ENCODE measurements around the gene ATP8A1.
"Not testable (repeated sequence)": the region's sequence is repeated elsewhere in the genome, so short reads cannot be mapped to it uniquely, and the experiment has no call there.

The ATP8A1 gene

DNA sequence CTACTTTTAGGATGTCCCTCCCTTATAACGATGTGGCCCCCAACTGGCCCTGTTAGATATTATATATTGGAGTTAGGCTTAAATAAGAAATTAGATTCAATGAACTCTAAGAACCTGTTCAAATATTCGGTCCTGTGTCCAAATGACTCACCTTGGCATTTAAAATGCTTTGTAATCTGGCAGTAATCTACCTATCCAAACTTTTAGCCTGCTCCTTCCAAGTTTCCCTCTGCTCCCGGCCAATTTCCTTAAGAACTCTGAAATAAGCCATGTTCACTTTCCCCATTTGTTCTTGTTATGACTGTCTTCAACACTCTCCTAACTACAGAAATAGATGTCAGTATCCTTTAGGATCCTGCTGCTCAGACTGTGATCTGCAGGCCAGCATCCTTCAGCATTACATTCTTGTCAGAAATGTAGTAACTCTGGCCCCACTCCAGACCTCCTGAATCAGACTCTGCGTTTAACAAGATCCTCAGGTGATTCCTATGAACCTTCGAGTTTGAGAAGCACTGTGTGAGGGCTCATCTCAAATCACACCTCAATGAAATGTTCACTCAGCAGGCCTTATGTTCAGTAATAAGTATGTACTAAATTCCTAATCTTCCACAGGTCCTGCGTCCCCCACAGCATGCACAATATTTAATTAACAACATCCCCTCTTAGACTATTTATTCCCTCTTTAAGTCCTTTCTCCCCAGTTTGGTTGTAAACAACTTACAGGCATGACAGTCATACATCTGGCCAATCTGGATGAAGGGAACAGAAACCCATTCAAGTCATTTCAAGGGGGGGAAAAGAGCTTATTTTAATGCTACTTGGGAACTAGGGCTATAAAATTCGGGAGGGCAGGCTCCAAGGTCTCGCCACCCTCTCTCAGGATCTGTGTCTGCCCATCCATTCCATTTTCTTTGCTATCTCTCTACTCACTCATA is 3.0 kb downstream of the ATP8A1 start:
- DNase-seq (ENCODE audit: low read depth), result no peak

DNA sequence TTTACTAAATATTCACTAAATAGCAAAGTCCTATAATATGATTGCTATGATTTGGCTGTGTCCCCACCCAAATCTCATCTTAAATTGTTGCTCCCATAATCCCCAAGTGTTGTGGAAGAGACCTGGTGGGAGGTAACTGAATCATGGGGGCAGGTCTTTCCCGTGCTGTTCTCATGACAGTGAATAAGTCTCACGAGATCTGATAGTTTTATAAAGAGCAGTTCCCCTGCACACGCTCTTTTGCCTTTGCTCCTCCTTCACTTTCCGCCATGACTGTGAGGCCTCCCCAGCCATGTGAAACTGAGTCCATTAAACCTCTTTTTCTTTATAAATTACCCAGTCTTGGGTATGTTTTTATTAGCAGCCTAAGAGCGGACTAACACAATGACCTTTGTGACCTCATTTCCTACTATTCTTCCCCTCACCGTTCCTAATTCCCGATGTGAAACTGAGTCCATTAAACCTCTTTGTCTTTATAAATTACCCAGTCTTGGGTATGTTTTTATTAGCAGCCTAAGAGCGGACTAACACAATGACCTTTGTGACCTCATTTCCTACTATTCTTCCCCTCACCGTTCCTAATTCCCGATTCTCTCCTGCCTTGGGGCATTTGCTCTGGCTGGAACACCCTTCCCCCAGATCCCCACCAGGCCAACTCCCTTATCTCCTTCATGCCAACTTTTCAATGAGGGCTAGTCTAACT is 4.2 kb downstream of the ATP8A1 start:
- not testable (repeated sequence) for H3K4me3 ChIP-seq (ENCODE audit: low read depth, low read length); DNase-seq (ENCODE audit: low read depth)

More for the DNA sequence above, 3.0 kb downstream of the ATP8A1 start:
- no peak overlapping the region for H3K4me3 ChIP-seq (ENCODE audit: low read depth, low read length)

DNA sequence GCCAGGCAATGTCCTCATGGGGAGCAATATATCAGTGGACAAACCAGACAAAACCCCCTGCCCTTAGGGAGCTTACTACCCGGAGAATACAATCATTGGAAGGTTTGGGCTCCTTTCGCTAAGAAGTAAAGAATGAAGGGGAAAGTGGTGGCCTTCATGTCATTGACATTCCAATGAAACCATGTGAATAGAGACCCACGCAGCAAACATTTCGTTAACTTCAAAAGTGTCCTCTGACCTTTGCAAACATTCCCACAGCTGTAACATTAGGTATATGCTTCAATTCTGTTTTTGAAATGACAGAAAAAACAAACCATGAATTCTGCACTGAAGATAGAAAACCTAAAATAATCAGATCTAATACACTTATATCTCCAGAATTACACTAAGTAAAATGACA is 7.0 kb downstream of the ATP8A1 start:
- no peak overlapping the region for H3K4me3 ChIP-seq (ENCODE audit: low read depth, low read length)
- no peak for DNase-seq (ENCODE audit: low read depth)

DNA sequence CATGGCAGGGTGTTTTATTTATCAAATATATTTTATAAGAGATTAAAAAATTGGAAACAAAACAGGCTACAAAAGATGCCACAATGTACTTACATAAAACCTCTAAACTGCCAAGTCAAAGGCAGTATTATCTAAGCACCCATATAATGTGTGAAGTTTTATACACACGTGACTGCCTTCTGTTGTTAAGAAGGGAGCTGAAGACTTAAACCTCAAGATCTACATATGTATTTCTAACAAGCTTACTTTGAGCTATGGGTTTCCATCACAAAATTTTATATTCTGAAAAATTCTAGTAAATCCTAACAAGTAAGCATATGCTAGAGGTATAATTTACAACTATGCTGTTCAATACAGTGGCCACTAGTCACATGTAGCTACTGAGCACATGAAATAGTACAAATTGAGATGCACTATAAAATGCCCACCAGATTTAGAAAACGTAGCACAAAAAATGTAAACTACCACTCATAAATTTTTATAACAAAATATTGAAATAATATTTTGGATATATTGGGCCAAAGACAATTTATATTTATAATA is 9.8 kb downstream of the ATP8A1 start:
- no peak for DNase-seq (ENCODE audit: low read depth)
- H3K4me3 ChIP-seq (ENCODE audit: low read depth, low read length), result no peak overlapping the region

DNA sequence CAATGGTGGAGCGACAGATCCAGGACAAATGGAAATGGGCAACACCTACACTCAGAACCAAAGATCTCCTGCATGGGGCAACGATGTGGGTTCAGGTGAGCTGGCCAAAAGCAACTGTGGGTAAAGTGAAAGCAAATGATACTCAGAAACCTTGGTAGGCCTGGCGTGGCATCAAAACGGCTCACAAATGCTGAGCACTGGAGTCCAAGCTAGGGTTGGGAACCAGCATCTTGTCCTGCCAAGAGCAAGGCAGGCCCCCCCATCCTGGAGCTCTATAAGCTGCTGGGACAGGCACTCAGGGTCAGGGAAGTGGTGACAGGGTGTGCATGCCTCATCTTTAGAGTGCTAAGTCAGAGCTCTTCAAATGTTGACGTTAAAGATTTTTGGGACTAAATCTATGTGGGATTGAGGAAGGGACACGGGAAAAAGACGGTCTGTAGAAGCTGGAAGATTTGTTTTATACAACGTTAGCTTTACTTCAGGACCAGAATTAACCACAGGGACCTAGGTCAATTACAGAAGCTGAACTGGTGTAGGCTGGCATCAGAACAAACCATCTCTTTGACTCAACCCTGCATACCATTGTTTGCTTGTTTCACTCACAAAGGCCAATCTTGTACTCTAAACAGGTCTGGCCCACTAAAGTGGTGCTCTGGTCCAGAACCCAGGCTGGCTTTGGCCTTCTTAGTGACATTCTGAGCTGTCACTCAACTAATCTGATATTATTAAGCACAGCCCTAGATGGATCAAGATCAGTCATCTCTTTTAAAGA is 10.7 kb downstream of the ATP8A1 start:
- H3K4me3 ChIP-seq (ENCODE audit: low read depth, low read length), result no peak overlapping the region
- DNase-seq (ENCODE audit: low read depth), result no peak

DNA sequence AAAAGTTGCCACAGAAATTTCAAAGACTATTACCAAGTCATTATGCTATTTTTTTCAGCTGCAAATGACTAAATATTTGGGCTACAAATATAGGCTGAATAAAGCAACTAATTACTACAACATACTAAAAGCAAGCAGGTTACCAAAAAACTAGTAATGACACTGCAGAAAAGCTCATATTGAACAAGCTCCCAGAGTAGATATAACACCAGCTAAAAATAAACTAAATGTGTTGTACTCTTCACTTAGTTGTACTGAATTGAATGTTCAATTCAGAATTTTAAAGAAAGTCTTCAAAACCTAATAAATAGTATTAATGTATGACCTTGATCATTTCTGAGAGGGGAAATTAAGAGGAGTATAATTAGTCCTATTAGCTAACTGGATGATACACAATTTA is 12.0 kb downstream of the ATP8A1 start:
- H3K4me3 ChIP-seq (ENCODE audit: low read depth, low read length), result no peak overlapping the region
- DNase-seq (ENCODE audit: low read depth), result no peak

DNA sequence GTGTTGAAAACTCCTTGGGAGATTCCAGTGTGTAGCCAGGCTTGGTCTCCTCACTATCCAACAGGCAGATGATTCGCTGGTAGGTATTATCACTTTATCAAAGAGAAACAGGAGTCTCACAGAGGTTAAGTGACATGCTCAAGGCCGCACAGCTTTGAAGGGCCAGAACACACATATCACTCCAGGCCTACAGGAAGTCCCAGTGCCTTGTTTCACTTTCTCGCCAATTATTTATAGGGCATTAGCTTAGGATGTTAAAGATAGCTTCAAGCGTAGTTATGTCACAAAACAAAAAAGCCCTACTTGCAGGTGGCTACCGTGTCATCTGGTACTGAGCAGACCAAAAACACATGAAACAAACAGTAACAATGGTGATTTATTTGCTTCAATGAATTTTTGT is 13.2 kb downstream of the ATP8A1 start:
- no peak for DNase-seq (ENCODE audit: low read depth)
- H3K4me3 ChIP-seq (ENCODE audit: low read depth, low read length), result no peak overlapping the region

DNA sequence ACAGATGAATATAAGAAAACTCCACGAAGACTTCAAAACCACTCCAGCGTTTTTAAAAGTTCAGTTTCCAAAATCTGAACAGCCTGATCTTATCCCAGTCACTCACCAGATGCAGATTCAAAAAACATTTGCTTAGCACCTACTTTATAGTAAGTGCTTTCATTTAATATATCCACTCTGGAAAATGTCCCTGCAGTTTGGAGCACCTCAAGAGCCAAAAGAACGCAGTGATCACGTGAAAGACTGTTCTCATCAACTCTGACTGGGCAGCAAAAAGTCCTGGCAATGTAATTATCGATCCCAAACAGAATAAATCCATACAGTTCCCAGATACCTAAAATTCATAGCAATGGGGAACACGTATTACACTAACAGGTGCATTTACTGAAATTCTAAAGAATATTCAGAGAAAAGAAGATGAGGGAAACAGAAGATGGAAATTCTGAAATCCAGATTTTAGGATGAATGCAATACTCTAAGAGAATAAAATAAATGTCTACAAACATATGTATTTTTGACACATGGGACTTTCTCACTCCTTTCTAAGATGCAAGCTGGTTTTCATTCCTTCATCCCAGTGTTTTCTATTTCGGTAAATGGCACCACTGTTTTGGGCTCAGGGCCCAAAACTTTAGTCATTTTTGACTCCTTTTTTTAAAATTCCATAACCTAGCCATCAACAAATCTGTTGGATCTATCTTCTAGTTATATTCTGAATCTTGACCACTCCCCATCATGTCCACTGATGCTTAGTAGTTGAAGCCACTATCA is 13.9 kb downstream of the ATP8A1 start:
- H3K4me3 ChIP-seq (ENCODE audit: low read depth, low read length), result no peak overlapping the region
- DNase-seq (ENCODE audit: low read depth), result no peak

DNA sequence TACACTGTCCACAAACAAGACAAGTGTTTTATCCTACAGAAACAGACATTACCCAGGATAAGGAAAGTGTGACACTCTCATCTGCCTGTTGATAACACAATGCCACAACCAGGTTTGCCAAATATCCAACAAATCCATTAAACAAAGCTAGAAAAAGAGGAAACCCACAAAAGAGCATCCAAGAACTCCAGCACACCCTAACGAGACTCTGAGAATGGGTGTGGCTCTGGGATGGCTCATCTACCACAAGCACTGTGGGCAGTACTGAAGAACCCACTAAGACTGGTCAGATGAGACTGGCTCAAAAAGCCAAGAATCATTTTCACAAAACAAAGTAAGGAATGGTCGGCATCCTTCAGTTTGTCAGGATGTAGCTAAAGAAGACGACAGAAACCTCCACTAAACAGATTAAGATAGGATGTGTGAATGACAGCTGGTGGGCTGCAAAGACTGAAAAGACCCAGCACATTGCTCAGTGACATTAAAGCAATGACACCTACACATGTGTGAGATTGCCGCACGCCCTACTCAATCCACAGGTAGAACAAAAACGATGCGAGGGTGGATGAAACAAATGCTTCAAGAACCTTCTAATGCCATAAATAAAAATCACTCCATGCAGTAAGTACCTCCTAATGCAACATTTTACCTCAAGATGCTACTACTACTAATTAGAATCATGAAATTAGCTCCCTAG is 14.7 kb downstream of the ATP8A1 start:
- H3K4me3 ChIP-seq (ENCODE audit: low read depth, low read length), result no peak overlapping the region
- no peak for DNase-seq (ENCODE audit: low read depth)

DNA sequence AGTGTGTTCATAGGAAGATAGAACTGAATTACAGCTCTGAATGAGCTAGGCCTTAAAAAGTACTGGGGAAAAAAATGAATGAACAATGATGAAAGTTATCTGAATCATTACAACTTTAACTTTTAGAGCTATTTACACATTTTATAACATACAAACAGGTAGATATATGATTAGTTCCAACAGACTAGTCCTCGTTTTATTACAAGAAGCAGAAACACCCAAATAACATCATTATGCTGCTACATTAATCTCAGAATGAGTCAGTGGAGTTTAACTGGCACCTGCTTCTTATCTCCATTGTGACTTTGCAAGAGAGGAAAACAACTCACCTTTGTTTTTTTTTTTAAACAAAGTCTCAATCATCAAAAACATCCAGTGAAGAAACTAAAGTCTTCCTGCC is 15.2 kb downstream of the ATP8A1 start:
- no peak for DNase-seq (ENCODE audit: low read depth)
- H3K4me3 ChIP-seq (ENCODE audit: low read depth, low read length), result no peak overlapping the region

DNA sequence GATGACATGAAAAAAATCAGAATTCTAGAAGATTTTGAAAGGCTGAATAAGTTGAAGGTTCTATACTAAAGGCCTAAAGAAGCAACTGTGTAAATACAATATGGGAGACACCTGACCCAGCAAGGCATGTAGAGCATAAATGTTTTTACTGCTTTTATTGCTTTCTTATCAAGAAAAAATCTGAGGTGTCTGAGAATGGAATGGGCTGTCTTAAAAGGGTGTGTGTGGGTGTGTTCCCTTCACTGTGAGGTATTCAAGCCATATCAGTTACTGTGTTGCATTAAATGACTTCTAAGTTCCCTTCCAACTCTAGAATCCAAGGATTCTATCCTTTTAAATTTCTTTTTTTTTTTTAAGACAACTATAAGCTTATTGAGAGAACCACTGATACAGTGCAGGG is 15.7 kb downstream of the ATP8A1 start:
- H3K4me3 ChIP-seq (ENCODE audit: low read depth, low read length), result no peak overlapping the region
- no peak for DNase-seq (ENCODE audit: low read depth)

DNA sequence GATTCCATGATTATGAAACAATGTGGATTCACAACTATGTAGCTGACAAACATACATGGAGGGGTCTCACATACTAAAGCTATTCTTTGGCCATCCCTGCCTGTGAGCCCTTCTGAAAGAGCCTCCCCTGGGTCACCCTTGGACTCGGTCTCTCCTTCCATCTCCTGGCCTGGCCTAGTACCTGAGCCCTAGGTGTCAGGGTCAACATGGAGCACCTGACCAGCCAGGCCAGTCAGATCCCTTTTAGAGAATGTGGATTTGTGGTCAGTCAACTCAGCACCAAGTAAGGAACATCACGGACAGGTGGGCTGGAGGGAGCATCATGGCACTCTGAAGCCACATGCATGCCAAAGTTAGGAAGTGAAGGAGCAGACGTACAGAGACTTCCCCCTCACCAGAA is 16.3 kb downstream of the ATP8A1 start:
- H3K4me3 ChIP-seq (ENCODE audit: low read depth, low read length), result no peak overlapping the region
- no peak for DNase-seq (ENCODE audit: low read depth)

DNA sequence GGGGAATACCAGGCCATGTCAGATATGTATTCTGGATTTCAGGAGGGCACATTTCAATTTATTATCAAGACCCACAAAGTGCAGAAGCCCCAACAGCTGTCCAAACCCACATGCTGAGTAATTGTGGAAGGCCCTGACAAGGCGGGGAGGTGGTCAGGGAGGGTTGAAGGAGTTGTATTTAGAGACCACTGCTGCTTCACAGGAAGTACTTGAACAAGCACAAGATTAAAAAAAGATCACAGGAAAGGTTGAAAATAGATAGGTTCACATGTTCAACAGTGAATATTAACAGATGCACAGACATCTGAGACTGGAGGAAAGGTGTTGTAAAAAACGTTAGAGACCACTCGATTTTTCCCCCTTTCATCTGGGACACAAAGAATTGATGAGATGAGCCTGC is 17.9 kb downstream of the ATP8A1 start:
- DNase-seq (ENCODE audit: low read depth), result no peak
- H3K4me3 ChIP-seq (ENCODE audit: low read depth, low read length), result no peak overlapping the region

DNA sequence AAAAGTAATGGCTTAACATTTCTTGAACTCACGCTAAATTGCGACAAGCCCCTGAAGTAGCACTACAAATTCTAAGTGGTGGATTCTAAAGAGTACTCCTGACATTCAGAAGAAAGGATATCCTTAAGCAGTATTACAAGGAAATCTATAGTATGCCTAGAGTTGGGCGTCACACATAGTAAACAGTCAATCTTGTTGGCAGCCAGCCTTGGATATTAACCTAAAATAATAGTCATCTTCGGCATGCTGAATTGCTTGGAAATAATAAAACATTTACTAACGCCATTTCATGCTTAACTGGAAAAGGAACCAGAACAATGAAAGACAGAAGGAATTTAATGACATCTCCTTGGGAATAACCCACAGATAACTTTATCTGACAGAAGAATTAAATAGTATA is 18.6 kb downstream of the ATP8A1 start:
- no peak for DNase-seq (ENCODE audit: low read depth)
- no peak overlapping the region for H3K4me3 ChIP-seq (ENCODE audit: low read depth, low read length)

DNA sequence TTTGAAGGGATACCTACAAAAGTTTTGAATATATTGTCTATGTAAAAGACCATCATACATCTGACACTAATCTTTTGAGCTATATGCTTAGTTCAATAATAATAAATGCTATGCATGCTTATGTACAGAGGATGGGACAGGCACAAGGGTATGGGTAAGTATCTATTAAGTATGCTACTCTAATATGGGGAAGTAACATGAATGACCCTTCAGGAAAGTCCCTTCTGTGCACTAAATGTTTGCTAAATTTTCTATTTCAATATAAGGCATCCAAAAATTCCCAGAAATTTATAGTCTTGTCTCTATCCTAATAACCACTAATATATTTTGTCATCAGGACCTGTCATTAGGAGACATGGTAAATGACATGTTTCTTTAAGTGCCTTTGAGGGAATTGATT is 19.0 kb downstream of the ATP8A1 start:
- DNase-seq (ENCODE audit: low read depth), result no peak
- no peak overlapping the region for H3K4me3 ChIP-seq (ENCODE audit: low read depth, low read length)

DNA sequence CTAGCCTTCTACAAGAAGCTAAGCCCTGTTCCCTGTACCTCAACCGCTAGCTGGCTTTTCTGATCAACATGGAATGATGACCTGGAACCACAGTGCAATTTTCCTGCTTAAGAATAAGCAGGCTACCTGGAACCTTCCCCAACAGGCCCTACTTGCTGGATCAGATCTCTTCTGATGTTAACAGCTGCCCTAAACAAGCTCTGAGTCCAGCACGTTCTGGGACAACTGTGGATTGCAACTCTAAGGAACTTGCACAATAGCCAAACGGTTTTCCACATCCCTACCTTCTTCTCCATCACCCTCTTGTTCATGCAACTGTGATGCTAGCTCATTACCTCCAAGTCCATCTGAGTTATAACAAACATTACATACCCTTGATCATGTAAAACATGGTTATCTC is 19.8 kb downstream of the ATP8A1 start:
- no peak overlapping the region for H3K4me3 ChIP-seq (ENCODE audit: low read depth, low read length)
- DNase-seq (ENCODE audit: low read depth), result no peak

DNA sequence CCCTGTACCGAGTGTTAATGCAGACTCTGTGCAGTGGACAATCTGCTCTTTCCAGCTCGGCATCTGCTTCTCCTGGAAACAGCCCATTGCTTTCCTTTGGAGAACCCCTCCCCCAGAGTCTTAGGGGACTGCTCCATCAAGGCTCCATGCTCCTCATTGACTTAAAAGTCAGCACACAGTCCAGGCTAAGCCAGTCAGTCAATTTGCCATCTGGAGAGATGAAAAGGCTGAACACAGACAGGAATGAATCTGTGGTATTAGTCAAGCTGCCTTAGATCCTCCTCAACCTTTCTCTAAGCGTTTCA is 20.3 kb downstream of the ATP8A1 start:
- H3K4me3 ChIP-seq (ENCODE audit: low read depth, low read length), result no peak overlapping the region
- DNase-seq (ENCODE audit: low read depth), result no peak

DNA sequence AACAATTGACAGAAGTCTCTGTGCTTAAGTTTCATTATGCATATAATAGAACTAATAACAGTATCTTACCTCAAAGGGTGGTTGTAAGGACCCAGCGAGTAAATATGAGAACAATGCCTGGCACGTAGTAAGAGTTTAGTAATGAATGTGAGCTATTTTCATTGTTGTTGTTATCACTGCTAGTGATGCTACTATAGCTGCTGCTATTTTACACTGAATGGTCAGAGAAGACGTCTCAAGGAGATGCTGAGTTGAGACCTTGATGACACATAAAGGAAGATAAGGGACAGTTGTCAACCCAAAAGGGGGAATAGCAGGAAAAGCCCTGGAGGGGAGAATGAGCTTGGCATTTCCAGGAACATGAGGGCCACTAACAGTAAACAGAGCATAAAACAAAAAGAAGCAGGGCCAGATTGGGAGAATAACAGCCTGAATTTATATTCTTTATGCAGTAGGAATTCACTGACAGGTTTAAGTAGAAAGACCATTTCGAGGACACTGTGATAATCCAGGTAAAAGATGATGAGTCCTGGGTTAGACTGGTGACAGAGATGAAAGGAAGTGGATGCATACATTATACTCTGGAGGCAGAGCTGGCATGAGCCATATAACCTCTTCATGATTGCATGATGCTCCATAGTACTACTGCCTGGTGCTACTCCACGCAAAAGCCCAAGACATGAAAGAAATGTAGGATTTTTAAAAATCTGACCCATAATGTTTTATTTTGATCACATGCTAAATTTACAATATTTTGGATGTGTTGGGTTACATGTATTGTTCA is 23.1 kb downstream of the ATP8A1 start:
- no peak for DNase-seq (ENCODE audit: low read depth)

More for the DNA sequence above, 23.1 kb downstream of the ATP8A1 start:
- no peak overlapping the region for H3K4me3 ChIP-seq (ENCODE audit: low read depth, low read length)

Measured in skeletal muscle cell (primary cell).